IMR-90 (cell line): ENCODE measurements around the gene FAHD2A. TPM values are rescaled to one million over a fixed set of nuclear protein-coding genes. Genes with fewer than 3 reads are reported as not detected.

Experiments
- ATAC-seq: fragments of 200-7000 bp; cut with Tn5 transposase; 2 replicates; pipeline ENCODE4 v1.9.1; 2020; ENCODE audit warnings: low read depth, mild to moderate bottlenecking, moderate library complexity
- BruUV-seq: library from RNA; stranded (reverse); fragments of 400-500 nt; replicated peaks from 2 replicates; lab custom pipeline; 2021; lab: Mats Ljungman, UMichigan
- CTCF ChIA-PET: fragments of 300-600 bp; formaldehyde crosslinking; extraction: SDS; loops from one replicate; lab custom pipeline; 2021; ENCODE audit warnings: antibody characterized with exemption; lab: Yijun Ruan, JAX
- POLR2A ChIA-PET: fragments of 300-600 bp; sonication (Branson Sonifier 250); formaldehyde crosslinking; loops from one replicate; lab custom pipeline; 2022; ENCODE audit warnings: antibody characterized with exemption; ENCODE audit not compliant: unreplicated experiment; lab: Charles Lee
- DNase-seq: peaks from one replicate; pipeline ENCODE4 v3.0.0; 2013
- H2AFZ ChIP-seq: replicated peaks from 2 replicates; pipeline ENCODE3; 2013; ENCODE audit warnings: low read length, mild to moderate bottlenecking; ENCODE audit not compliant: poor library complexity
- H2AK5ac ChIP-seq: 2 replicates; pipeline ENCODE4 v1.6.1; 2013; ENCODE audit warnings: low read depth, low read length, inconsistent platforms
- H2AK9ac ChIP-seq: replicated peaks from 2 replicates; pipeline ENCODE3; 2013; ENCODE audit warnings: mild to moderate bottlenecking, low read depth, low read length, moderate library complexity; ENCODE audit not compliant: poor library complexity
- H2BK120ac ChIP-seq: 2 replicates; pipeline ENCODE4 v1.6.1; 2013; ENCODE audit warnings: low read depth, low read length, inconsistent platforms
- H2BK15ac ChIP-seq: 3 replicates; pipeline ENCODE4 v1.6.1; 2013; ENCODE audit warnings: low read depth, low read length, inconsistent platforms
- H2BK20ac ChIP-seq: 2 replicates; pipeline ENCODE4 v1.6.1; 2013; ENCODE audit warnings: low read depth, mild to moderate bottlenecking, inconsistent platforms, low read length, moderate library complexity
- H2BK5ac ChIP-seq: 2 replicates; pipeline ENCODE4 v1.6.1; 2013; ENCODE audit warnings: mild to moderate bottlenecking, low read depth, low read length, inconsistent platforms; ENCODE audit not compliant: poor library complexity, severe bottlenecking
- H3K14ac ChIP-seq: replicated peaks from 2 replicates; pipeline ENCODE4 v1.6.1; 2013; ENCODE audit warnings: low read depth, low read length, inconsistent platforms
- H3K18ac ChIP-seq: 2 replicates; pipeline ENCODE4 v1.6.1; 2013; ENCODE audit warnings: low read depth, low read length, control low read depth
- H3K23ac ChIP-seq: 2 replicates; pipeline ENCODE4 v1.6.1; 2013; ENCODE audit warnings: low read depth, low read length, inconsistent platforms
- H3K27ac ChIP-seq: 2 replicates; pipeline ENCODE4 v1.5.1; 2013; ENCODE audit warnings: mild to moderate bottlenecking, control low read depth, low read length; ENCODE audit not compliant: insufficient read depth
- H3K27me3 ChIP-seq: 2 replicates; pipeline ENCODE4 v1.6.1; 2013; ENCODE audit warnings: low read length; ENCODE audit not compliant: control insufficient read depth, insufficient read depth
- H3K36me3 ChIP-seq: 2 replicates; pipeline ENCODE4 v1.6.1; 2013; ENCODE audit warnings: low read length, mixed read lengths; ENCODE audit not compliant: control insufficient read depth, insufficient read depth
- H3K4ac ChIP-seq: 2 replicates; pipeline ENCODE4 v1.6.1; 2013; ENCODE audit warnings: low read depth, low read length, inconsistent platforms
- H3K4me1 ChIP-seq: 2 replicates; pipeline ENCODE4 v1.6.1; 2013; ENCODE audit warnings: low read length, mixed read lengths; ENCODE audit not compliant: control insufficient read depth, insufficient read depth
- H3K4me2 ChIP-seq: 2 replicates; pipeline ENCODE4 v1.6.1; 2013; ENCODE audit warnings: low read depth, mild to moderate bottlenecking, control low read depth, low read length, moderate library complexity
- H3K4me3 ChIP-seq: 2 replicates; pipeline ENCODE4 v1.5.1; 2013; ENCODE audit warnings: low read depth, mild to moderate bottlenecking, control low read depth, low read length, moderate library complexity; ENCODE audit not compliant: insufficient read depth
- H3K56ac ChIP-seq: 2 replicates; pipeline ENCODE4 v1.6.1; 2013; ENCODE audit warnings: low read length, inconsistent platforms; ENCODE audit not compliant: insufficient read depth; ENCODE audit errors: extremely low read depth
- H3K79me1 ChIP-seq, 2 experiments: 2 replicates each; pipeline ENCODE4 v1.6.1; 2013; ENCODE audit warnings: low read length in 2 of 2, inconsistent platforms in 1 of 2, low read depth in 1 of 2
- H3K9ac ChIP-seq: 2 replicates; pipeline ENCODE4 v1.6.1; 2013; ENCODE audit warnings: low read depth, low read length, control low read depth
- H3K9me1 ChIP-seq: 2 replicates; pipeline ENCODE4 v1.6.1; 2013; ENCODE audit warnings: low read length, inconsistent platforms; ENCODE audit not compliant: insufficient read depth
- H3K9me3 ChIP-seq: 2 replicates; pipeline ENCODE4 v1.6.1; 2013; ENCODE audit warnings: low read length; ENCODE audit not compliant: control insufficient read depth, insufficient read depth
- H4K20me1 ChIP-seq: 2 replicates; pipeline ENCODE4 v1.6.1; 2013; ENCODE audit warnings: low read length, inconsistent platforms; ENCODE audit not compliant: insufficient read depth
- H4K5ac ChIP-seq: 2 replicates; pipeline ENCODE4 v1.6.1; 2013; ENCODE audit warnings: mild to moderate bottlenecking, low read depth, low read length, control low read depth
- H4K8ac ChIP-seq, 2 experiments: 2 replicates each; pipeline ENCODE4 v1.6.1; 2013; ENCODE audit warnings: low read depth in 2 of 2, low read length in 2 of 2, control low read depth in 1 of 2, inconsistent platforms in 1 of 2
- H4K91ac ChIP-seq: 2 replicates; pipeline ENCODE4 v1.6.1; 2013; ENCODE audit warnings: low read depth, low read length, inconsistent platforms; ENCODE audit not compliant: insufficient read depth
- BHLHE40 ChIP-seq: fragments of 150-350 bp; IDR thresholded peaks from 2 replicates; pipeline ENCODE4 v1.6.1; 2016; ENCODE audit warnings: mild to moderate bottlenecking, low read depth, low read length
- CEBPB ChIP-seq: IDR thresholded peaks from 2 replicates; pipeline ENCODE4 v1.6.1; 2012; ENCODE audit warnings: low read depth, low read length, improper control_type of control experiment
- CHD1 ChIP-seq: IDR thresholded peaks from 2 replicates; pipeline ENCODE4 v1.6.1; 2012; ENCODE audit warnings: low read depth, low read length, improper control_type of control experiment
- CTCF ChIP-seq: conservative IDR thresholded peaks from 2 replicates; pipeline ENCODE4 v1.5.1; 2012; ENCODE audit warnings: mild to moderate bottlenecking, low read depth, low read length, improper control_type of control experiment
- ELK1 ChIP-seq: fragments of 150-350 bp; IDR thresholded peaks from 2 replicates; pipeline ENCODE4 v1.6.1; 2016; ENCODE audit warnings: low read depth, mild to moderate bottlenecking, low read length, moderate library complexity, borderline replicate concordance
- FOS ChIP-seq: fragments of 150-350 bp; IDR thresholded peaks from 2 replicates; pipeline ENCODE4 v1.6.1; 2016; ENCODE audit warnings: low read depth, low read length
- MAFK ChIP-seq: IDR thresholded peaks from 2 replicates; pipeline ENCODE4 v1.6.1; 2012; ENCODE audit warnings: low read depth, low read length, improper control_type of control experiment
- MAZ ChIP-seq: IDR thresholded peaks from 2 replicates; pipeline ENCODE4 v1.6.1; 2012; ENCODE audit warnings: low read depth, mild to moderate bottlenecking, low read length, improper control_type of control experiment, moderate library complexity, borderline replicate concordance
- MXI1 ChIP-seq: IDR thresholded peaks from 2 replicates; pipeline ENCODE4 v1.6.1; 2012; ENCODE audit warnings: low read depth, mild to moderate bottlenecking, low read length, moderate library complexity, borderline replicate concordance
- NFE2L2 ChIP-seq: fragments of 150-350 bp; IDR thresholded peaks from 2 replicates; pipeline ENCODE4 v1.6.1; 2016; ENCODE audit warnings: low read depth, mild to moderate bottlenecking, low read length
- POLR2A ChIP-seq: IDR thresholded peaks from 2 replicates; pipeline ENCODE4 v1.6.1; 2012; ENCODE audit warnings: mild to moderate bottlenecking, low read depth, low read length
- RAD21 ChIP-seq: IDR thresholded peaks from 2 replicates; pipeline ENCODE4 v1.6.1; 2012; ENCODE audit warnings: low read length, improper control_type of control experiment
- RCOR1 ChIP-seq: IDR thresholded peaks from 2 replicates; pipeline ENCODE4 v1.6.1; 2012; ENCODE audit warnings: mild to moderate bottlenecking, low read length, improper control_type of control experiment; ENCODE audit not compliant: insufficient replicate concordance
- RFX5 ChIP-seq: IDR thresholded peaks from 2 replicates; pipeline ENCODE4 v1.8.0; 2012; ENCODE audit warnings: low read depth, mild to moderate bottlenecking, low read length, moderate library complexity
- SMC3 ChIP-seq: fragments of 150-350 bp; IDR thresholded peaks from 2 replicates; pipeline ENCODE4 v1.6.1; 2016; ENCODE audit warnings: low read depth, mild to moderate bottlenecking, antibody characterized with exemption, low read length, moderate library complexity
- USF2 ChIP-seq: fragments of 150-350 bp; IDR thresholded peaks from 2 replicates; pipeline ENCODE4 v1.6.1; 2017; ENCODE audit warnings: mild to moderate bottlenecking, antibody characterized with exemption, low read length, low read depth
- WGBS, 2 experiments: methylation state at CpG; one replicate each; pipeline versions ENCODE4 v1.1.5 to v1.1.7; 2013; ENCODE audit warnings: missing lambda C conversion rate in 2 of 2; ENCODE audit not compliant: insufficient read length in 1 of 2; ENCODE audit errors: extremely low coverage in 2 of 2; 5-methylcytosine and 5-hydroxymethylcytosine counted together
- dilution Hi-C: fragments of 300-500 bp; cut with HindIII; formaldehyde crosslinking; loops from one replicate; pipeline ENCODE4 v1.14.3; 2018; ENCODE audit warnings: low sequenced_read_pairs; ENCODE audit not compliant: unreplicated experiment
- in situ Hi-C: fragments of 300-500 bp; cut with MboI; formaldehyde crosslinking; loops from 3 replicates; pipeline ENCODE4 v1.14.3; 2019; ENCODE audit warnings: low sequenced_read_pairs, inconsistent platforms, mixed read lengths
- intact Hi-C: fragments of 100-400 bp; cut with micrococcal nuclease; formaldehyde crosslinking; loops from 2 replicates; pipeline ENCODE4 v1.10.0; 2022
- polyA plus RNA-seq, 3 experiments: library from polyadenylated mRNA; depleted of rRNA; stranded (reverse); fragments of >200 nt; gene quantifications; 2 replicates each; pipeline ENCODE4 v1.2.3, GENCODE V29; 2012; ENCODE audit warnings: low replicate concordance in 1 of 3
- total RNA-seq: library from RNA; depleted of rRNA; stranded (reverse); fragments of >200 nt; gene quantifications from 2 replicates; pipeline ENCODE4 v1.2.3, GENCODE V29; 2012

FAHD2A gene
- total and polyA plus RNA-seq, 2 of the 4 experiments (the other 2 are of a cell fraction), result 35.1 to 36.2 TPM

GRCh38 chr2:95359501-95359930 lies 43.0 kb upstream of the FAHD2A start:
- no peaks in the 10 kb centered on the region for H3K9me1 ChIP-seq
- no peak overlapping the region for H3K9ac ChIP-seq
- no TSS peak for BruUV-seq
- ChIA-PET CTCF (interaction anchor here (0.6 to 1.0 kb wide), 2 partner anchors 11 to 14 kb away, joined by 3 to 5 read pairs; no protein-coding TSS in a partner anchor), POLR2A (no interaction called here)
- DNase-seq (no peak), ATAC-seq (peak; percentile 30; the same call in 1 of the 2 replicates)
- in situ Hi-C loops, result no loop called here
- dilution Hi-C loops, result no loop called here
- no peak overlapping the region for H2AK5ac ChIP-seq
- H4K20me1 ChIP-seq, result no peaks in the 10 kb centered on the region
- peaks cover 2% of the 10 kb centered on the region; the same call in 1 of the 2 replicates for H3K27me3 ChIP-seq
- H3K4ac ChIP-seq, result no peak overlapping the region
- no peaks in the 10 kb centered on the region for H3K79me1 ChIP-seq
- H3K56ac ChIP-seq, result no peak overlapping the region
- H2AFZ ChIP-seq, result no peak overlapping the region
- no peak overlapping the region for H2BK15ac ChIP-seq
- H2BK120ac ChIP-seq, result no peak overlapping the region
- H4K8ac ChIP-seq, result no peak overlapping the region
- H3K18ac ChIP-seq, result no peak overlapping the region
- no peak overlapping the region for H4K91ac ChIP-seq
- intact Hi-C loops, result no loop called here
- no peaks in the 10 kb centered on the region for H3K36me3 ChIP-seq
- no peak overlapping the region for H3K14ac ChIP-seq
- no peak overlapping the region for H2AK9ac ChIP-seq
- H4K5ac ChIP-seq, result no peak overlapping the region
- H3K23ac ChIP-seq, result no peak overlapping the region
- 83% methylated on average over 4 of the region's 5 CpGs; no CpG with 5 or more reads in 1 of the 2 experiments for WGBS, 2 experiments
- H2BK5ac ChIP-seq, result no peak overlapping the region
- H2BK20ac ChIP-seq, result no peak overlapping the region
- H3K4me1 ChIP-seq, result peaks cover 5% of the 10 kb centered on the region; the same call in 1 of the 2 replicates
- H3K27ac ChIP-seq, result no peak overlapping the region
- H3K4me3 ChIP-seq, result no peak overlapping the region
- no peak overlapping the region; the same call in 1 of the 2 replicates for H3K4me2 ChIP-seq
- peaks cover 4% of the 10 kb centered on the region for H3K9me3 ChIP-seq
- TF ChIP-seq SMC3 (no peak), MAFK (no peak), MAZ (no peak), RFX5 (no peak), ELK1 (no peak), CTCF (no peak), NFE2L2 (no peak), CHD1 (no peak), BHLHE40 (no peak), FOS (no peak), POLR2A (no peak), RCOR1 (no peak), USF2 (no peak), RAD21 (no peak), MXI1 (no peak), CEBPB (no peak)
